ENCODE measurements around the gene RYR1. TPM values are rescaled to one million over a fixed set of nuclear protein-coding genes. Genes with fewer than 3 reads are reported as not detected.

The RYR1 gene
- total and polyA plus RNA-seq, 10 of the 15 experiments (the other 5 are each of a cell fraction or from before 2014, with no cell fraction given) = under 0.01 to 0.32 (median 0.07) TPM; not detected in 1

- TF ChIP-seq ZBTB11 (CRISPR knock-in tag; IDR thresholded peaks at IDR 0.05) (no peak), MEF2A (IDR thresholded peaks at IDR 0.05; ENCODE audit: insufficient read depth, low read depth, low read length) (no peak)
- TF ChIP-seq, protein P1, sequence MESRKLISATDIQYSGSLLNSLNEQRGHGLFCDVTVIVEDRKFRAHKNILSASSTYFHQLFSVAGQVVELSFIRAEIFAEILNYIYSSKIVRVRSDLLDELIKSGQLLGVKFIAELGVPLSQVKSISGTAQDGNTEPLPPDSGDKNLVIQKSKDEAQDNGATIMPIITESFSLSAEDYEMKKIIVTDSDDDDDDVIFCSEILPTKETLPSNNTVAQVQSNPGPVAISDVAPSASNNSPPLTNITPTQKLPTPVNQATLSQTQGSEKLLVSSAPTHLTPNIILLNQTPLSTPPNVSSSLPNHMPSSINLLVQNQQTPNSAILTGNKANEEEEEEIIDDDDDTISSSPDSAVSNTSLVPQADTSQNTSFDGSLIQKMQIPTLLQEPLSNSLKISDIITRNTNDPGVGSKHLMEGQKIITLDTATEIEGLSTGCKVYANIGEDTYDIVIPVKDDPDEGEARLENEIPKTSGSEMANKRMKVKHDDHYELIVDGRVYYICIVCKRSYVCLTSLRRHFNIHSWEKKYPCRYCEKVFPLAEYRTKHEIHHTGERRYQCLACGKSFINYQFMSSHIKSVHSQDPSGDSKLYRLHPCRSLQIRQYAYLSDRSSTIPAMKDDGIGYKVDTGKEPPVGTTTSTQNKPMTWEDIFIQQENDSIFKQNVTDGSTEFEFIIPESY (IDR thresholded peaks at IDR 0.05) = no peak
- TF ChIP-seq, protein P2, sequence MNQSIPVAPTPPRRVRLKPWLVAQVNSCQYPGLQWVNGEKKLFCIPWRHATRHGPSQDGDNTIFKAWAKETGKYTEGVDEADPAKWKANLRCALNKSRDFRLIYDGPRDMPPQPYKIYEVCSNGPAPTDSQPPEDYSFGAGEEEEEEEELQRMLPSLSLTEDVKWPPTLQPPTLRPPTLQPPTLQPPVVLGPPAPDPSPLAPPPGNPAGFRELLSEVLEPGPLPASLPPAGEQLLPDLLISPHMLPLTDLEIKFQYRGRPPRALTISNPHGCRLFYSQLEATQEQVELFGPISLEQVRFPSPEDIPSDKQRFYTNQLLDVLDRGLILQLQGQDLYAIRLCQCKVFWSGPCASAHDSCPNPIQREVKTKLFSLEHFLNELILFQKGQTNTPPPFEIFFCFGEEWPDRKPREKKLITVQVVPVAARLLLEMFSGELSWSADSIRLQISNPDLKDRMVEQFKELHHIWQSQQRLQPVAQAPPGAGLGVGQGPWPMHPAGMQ (IDR thresholded peaks at IDR 0.05; ENCODE audit: borderline replicate concordance) = no peak
These were observed 89.4 kb downstream of the RYR1 start (continued) for GRCh38 chr19:38522915-38523314.

- no peak for FAIRE-seq
- peak; percentile 91; the same call in 1 of the 2 replicates for TF ChIP-seq NFXL1 (IDR thresholded peaks at IDR 0.05; ENCODE audit: borderline replicate concordance)
- TF ChIP-seq, protein P3, sequence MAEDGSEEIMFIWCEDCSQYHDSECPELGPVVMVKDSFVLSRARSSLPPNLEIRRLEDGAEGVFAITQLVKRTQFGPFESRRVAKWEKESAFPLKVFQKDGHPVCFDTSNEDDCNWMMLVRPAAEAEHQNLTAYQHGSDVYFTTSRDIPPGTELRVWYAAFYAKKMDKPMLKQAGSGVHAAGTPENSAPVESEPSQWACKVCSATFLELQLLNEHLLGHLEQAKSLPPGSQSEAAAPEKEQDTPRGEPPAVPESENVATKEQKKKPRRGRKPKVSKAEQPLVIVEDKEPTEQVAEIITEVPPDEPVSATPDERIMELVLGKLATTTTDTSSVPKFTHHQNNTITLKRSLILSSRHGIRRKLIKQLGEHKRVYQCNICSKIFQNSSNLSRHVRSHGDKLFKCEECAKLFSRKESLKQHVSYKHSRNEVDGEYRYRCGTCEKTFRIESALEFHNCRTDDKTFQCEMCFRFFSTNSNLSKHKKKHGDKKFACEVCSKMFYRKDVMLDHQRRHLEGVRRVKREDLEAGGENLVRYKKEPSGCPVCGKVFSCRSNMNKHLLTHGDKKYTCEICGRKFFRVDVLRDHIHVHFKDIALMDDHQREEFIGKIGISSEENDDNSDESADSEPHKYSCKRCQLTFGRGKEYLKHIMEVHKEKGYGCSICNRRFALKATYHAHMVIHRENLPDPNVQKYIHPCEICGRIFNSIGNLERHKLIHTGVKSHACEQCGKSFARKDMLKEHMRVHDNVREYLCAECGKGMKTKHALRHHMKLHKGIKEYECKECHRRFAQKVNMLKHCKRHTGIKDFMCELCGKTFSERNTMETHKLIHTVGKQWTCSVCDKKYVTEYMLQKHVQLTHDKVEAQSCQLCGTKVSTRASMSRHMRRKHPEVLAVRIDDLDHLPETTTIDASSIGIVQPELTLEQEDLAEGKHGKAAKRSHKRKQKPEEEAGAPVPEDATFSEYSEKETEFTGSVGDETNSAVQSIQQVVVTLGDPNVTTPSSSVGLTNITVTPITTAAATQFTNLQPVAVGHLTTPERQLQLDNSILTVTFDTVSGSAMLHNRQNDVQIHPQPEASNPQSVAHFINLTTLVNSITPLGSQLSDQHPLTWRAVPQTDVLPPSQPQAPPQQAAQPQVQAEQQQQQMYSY (CRISPR knock-in tag; IDR thresholded peaks at IDR 0.05) = no peak
- no peaks in the 10 kb centered on the region for H3K9me3 ChIP-seq (replicated peaks; ENCODE audit: control insufficient read depth, insufficient read depth, low read length)
- WGBS (ENCODE audit: insufficient coverage, insufficient replicate concordance, low lambda C conversion rate, missing lambda C conversion rate) = 0% methylated on average over 3 of the region's 3 CpGs
- H3K4me3 ChIP-seq = no peak overlapping the region
- no peak overlapping the region for H2AFZ ChIP-seq (ENCODE audit: control insufficient read depth, low read depth, low read length)
- no peak overlapping the region for H3K4me2 ChIP-seq (ENCODE audit: control insufficient read depth, insufficient read depth)
- RAD21 ChIA-PET (ENCODE audit: unreplicated experiment) = no interaction called here
- POLR2A ChIA-PET = no interaction called here
- no peak overlapping the region for H3K9ac ChIP-seq (ENCODE audit: control insufficient read depth, insufficient read depth, low read length)
- CTCF ChIA-PET = no interaction called here
- in situ Hi-C loops (cut with MboI) (no loop called here), intact Hi-C loops (cut with micrococcal nuclease; ENCODE audit: unreplicated experiment) (no loop called here)
- H4K20me1 ChIP-seq (ENCODE audit: control insufficient read depth, insufficient read depth) = no peaks in the 10 kb centered on the region
- SMC1A ChIA-PET (ENCODE audit: uncharacterized antibody, unreplicated experiment) = no interaction called here
- no TSS peak for BruUV-seq (replicated peaks)
- H3K4me1 ChIP-seq (ENCODE audit: control insufficient read depth, insufficient read depth, low read length) = no peaks in the 10 kb centered on the region
- H3K27ac ChIP-seq (ENCODE audit: control insufficient read depth, insufficient read depth) = no peak overlapping the region
- no peaks in the 10 kb centered on the region for H3K27me3 ChIP-seq (replicated peaks in 1 of 2; ENCODE audit: control insufficient read depth in 2 of 2, insufficient read depth in 2 of 2, low read length in 1 of 2)
- no peak for ATAC-seq
- no peaks in the 10 kb centered on the region for H3K36me3 ChIP-seq (ENCODE audit: control insufficient read depth in 2 of 2, insufficient read depth in 2 of 2, low read length in 1 of 2)
- no peaks in the 10 kb centered on the region for H3K79me2 ChIP-seq (ENCODE audit: control insufficient read depth, insufficient read depth, low read length)
- DNase-seq (ENCODE audit: low read depth, low spot score) = no peak
These were observed 89.8 kb downstream of the RYR1 start for GRCh38 chr19:38523319-38523718.
